OCI-LY1 (cell line): Measurements from ENCODE around the gene POLD2.

Experiments used
- H2AFZ ChIP-seq: fragments of 200-600 bp; sonication (generic), shearing (Covaris generic); 2 replicates; pipeline ENCODE4 v1.6.0; 2014; ENCODE audit warnings: antibody characterized with exemption, mild to moderate bottlenecking, low read length
- H3F3A ChIP-seq: fragments of 200-600 bp; sonication (generic), shearing (Covaris generic); 2 replicates; pipeline ENCODE4 v1.6.0; 2014; ENCODE audit warnings: mild to moderate bottlenecking, antibody characterized with exemption, low read length, moderate library complexity; ENCODE audit not compliant: insufficient read depth
- H3K27ac ChIP-seq: fragments of 200-600 bp; sonication (generic); 2 replicates; pipeline ENCODE4 v1.5.1; 2014; ENCODE audit warnings: low read length, mixed run types, mild to moderate bottlenecking, low read depth; ENCODE audit not compliant: poor library complexity, severe bottlenecking
- H3K27me3 ChIP-seq: fragments of 200-600 bp; sonication (generic); 2 replicates; pipeline ENCODE4 v1.6.0; 2014; ENCODE audit warnings: antibody characterized with exemption, mild to moderate bottlenecking, low read length, moderate library complexity; ENCODE audit not compliant: insufficient read depth
- H3K36me3 ChIP-seq: fragments of 200-600 bp; sonication (generic); 2 replicates; pipeline ENCODE4 v1.6.1; 2014; ENCODE audit warnings: mild to moderate bottlenecking, antibody characterized with exemption, low read length, moderate library complexity, mixed read lengths; ENCODE audit not compliant: insufficient read depth
- H3K4me1 ChIP-seq: fragments of 200-600 bp; sonication (generic); 2 replicates; pipeline ENCODE4 v1.5.1; 2014; ENCODE audit warnings: mild to moderate bottlenecking, low read length, moderate library complexity; ENCODE audit not compliant: insufficient read depth, severe bottlenecking
- H3K4me2 ChIP-seq: fragments of 200-600 bp; sonication (generic), shearing (Covaris generic); 2 replicates; pipeline ENCODE4 v1.6.1; 2014; ENCODE audit warnings: low read length
- H3K4me3 ChIP-seq: fragments of 200-600 bp; sonication (generic); 2 replicates; pipeline ENCODE4 v1.5.1; 2014; ENCODE audit warnings: low read length, low read depth, mild to moderate bottlenecking, mixed read lengths; ENCODE audit not compliant: poor library complexity, severe bottlenecking
- H3K79me2 ChIP-seq: fragments of 200-600 bp; shearing (Covaris generic); 2 replicates; pipeline ENCODE4 v1.6.1; 2016; ENCODE audit warnings: mixed run types, low read length, mixed read lengths; ENCODE audit not compliant: insufficient read depth
- H3K9ac ChIP-seq: fragments of 200-600 bp; sonication (generic), shearing (Covaris generic); 2 replicates; pipeline ENCODE4 v1.6.1; 2014; ENCODE audit warnings: mild to moderate bottlenecking, low read length, mixed read lengths
- H3K9me2 ChIP-seq: fragments of 200-600 bp; sonication (generic), shearing (Covaris generic); 2 replicates; pipeline ENCODE4 v1.6.1; 2014; ENCODE audit warnings: low read depth, mild to moderate bottlenecking, low read length, mixed read lengths
- H3K9me3 ChIP-seq: fragments of 200-600 bp; shearing (Covaris generic); 2 replicates; pipeline ENCODE4 v1.6.1; 2014; ENCODE audit warnings: low read length, mixed read lengths
- H4K20me1 ChIP-seq: fragments of 200-600 bp; sonication (generic), shearing (Covaris generic); 2 replicates; pipeline ENCODE4 v1.6.0; 2016; ENCODE audit warnings: mild to moderate bottlenecking, low read length; ENCODE audit not compliant: insufficient read depth
- EZH2 ChIP-seq: fragments of 200-600 bp; sonication (generic), shearing (Covaris generic); IDR thresholded peaks from 2 replicates; pipeline ENCODE4 v1.8.0; 2017; ENCODE audit warnings: borderline replicate concordance, mixed run types, mild to moderate bottlenecking, antibody characterized with exemption, low read length, moderate library complexity, mixed read lengths
- TF ChIP-seq, protein P1 (sequence below): fragments of 200-600 bp; sonication (generic), shearing (Covaris generic); IDR thresholded peaks from 2 replicates; pipeline ENCODE4 v1.5.1; 2017; ENCODE audit warnings: mild to moderate bottlenecking, antibody characterized with exemption, low read length, moderate library complexity, mixed read lengths

The POLD2 gene

DNA sequence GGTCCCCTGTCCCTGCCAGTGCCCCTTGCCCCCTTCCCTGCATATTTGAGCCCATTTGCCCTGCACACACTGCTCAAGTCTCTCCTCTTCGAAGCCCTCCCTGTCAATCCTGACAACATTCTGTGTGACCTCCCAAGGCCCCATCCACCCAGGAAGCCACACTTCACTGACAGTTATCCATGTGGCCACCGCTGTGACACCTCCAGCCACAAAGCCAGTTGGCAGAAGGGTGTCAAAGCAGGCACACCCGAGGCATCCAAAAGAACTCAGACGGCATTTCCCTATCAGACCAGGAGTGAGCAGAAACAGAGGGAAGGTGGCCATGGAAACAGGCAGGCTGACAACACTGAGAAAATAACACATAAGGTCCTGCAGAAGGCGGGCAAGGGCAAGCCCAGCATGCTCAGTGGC is 45.7 kb downstream of the POLD2 start:
- no peaks in the 10 kb centered on the region for H3K27me3 ChIP-seq
- peaks cover 90% of the 10 kb centered on the region for H3K36me3 ChIP-seq

DNA sequence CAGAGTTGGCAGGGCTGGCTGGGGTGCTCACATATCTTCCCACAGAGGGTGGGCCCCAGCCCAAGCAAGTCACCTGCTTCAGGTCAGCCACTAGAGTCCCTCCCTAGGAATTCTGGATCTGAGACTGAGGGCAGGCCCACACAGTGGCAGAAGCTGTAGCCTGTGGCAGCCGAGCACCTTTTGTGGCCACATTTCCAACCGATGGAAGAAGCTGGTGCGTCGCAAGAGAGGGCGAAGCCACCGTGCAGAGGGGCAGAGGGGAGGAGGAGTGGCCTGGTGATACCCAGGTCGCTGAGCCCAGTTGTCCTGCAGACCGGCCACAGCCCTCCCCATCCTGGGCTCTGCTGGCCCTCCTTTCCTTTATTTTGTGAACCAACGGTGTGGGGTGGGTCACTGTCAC is 46.3 kb downstream of the POLD2 start:
- peaks cover 31% of the 10 kb centered on the region for H3K4me1 ChIP-seq
- H2AFZ ChIP-seq = no peak overlapping the region
- no peak for TF ChIP-seq EZH2
- TF ChIP-seq, protein P1, sequence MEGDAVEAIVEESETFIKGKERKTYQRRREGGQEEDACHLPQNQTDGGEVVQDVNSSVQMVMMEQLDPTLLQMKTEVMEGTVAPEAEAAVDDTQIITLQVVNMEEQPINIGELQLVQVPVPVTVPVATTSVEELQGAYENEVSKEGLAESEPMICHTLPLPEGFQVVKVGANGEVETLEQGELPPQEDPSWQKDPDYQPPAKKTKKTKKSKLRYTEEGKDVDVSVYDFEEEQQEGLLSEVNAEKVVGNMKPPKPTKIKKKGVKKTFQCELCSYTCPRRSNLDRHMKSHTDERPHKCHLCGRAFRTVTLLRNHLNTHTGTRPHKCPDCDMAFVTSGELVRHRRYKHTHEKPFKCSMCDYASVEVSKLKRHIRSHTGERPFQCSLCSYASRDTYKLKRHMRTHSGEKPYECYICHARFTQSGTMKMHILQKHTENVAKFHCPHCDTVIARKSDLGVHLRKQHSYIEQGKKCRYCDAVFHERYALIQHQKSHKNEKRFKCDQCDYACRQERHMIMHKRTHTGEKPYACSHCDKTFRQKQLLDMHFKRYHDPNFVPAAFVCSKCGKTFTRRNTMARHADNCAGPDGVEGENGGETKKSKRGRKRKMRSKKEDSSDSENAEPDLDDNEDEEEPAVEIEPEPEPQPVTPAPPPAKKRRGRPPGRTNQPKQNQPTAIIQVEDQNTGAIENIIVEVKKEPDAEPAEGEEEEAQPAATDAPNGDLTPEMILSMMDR = no peak
- H3K27me3 ChIP-seq = no peaks in the 10 kb centered on the region
- no peaks in the 10 kb centered on the region for H3K9me3 ChIP-seq
- H3K4me2 ChIP-seq = no peak overlapping the region
- H3F3A ChIP-seq = no peaks in the 10 kb centered on the region
- no peaks in the 10 kb centered on the region for H3K79me2 ChIP-seq
- H3K9me2 ChIP-seq = no peaks in the 10 kb centered on the region
- no peak overlapping the region for H3K4me3 ChIP-seq
- H3K36me3 ChIP-seq = peaks cover 95% of the 10 kb centered on the region
- no peaks in the 10 kb centered on the region for H4K20me1 ChIP-seq
- H3K9ac ChIP-seq = no peak overlapping the region
- H3K27ac ChIP-seq = no peak overlapping the region

More for the DNA sequence above, 45.7 kb downstream of the POLD2 start:
- Histone ChIP-seq H2AFZ (no peak overlapping the region), H3K27ac (no peak overlapping the region), H4K20me1 (no peaks in the 10 kb centered on the region), H3F3A (no peaks in the 10 kb centered on the region), H3K79me2 (no peaks in the 10 kb centered on the region), H3K9ac (no peak overlapping the region), H3K9me3 (no peaks in the 10 kb centered on the region), H3K4me3 (no peak overlapping the region), H3K9me2 (no peaks in the 10 kb centered on the region), H3K4me2 (no peak overlapping the region), H3K4me1 (peaks cover 31% of the 10 kb centered on the region)
- TF ChIP-seq EZH2 = no peak
- TF ChIP-seq, protein P1 = no peak

DNA sequence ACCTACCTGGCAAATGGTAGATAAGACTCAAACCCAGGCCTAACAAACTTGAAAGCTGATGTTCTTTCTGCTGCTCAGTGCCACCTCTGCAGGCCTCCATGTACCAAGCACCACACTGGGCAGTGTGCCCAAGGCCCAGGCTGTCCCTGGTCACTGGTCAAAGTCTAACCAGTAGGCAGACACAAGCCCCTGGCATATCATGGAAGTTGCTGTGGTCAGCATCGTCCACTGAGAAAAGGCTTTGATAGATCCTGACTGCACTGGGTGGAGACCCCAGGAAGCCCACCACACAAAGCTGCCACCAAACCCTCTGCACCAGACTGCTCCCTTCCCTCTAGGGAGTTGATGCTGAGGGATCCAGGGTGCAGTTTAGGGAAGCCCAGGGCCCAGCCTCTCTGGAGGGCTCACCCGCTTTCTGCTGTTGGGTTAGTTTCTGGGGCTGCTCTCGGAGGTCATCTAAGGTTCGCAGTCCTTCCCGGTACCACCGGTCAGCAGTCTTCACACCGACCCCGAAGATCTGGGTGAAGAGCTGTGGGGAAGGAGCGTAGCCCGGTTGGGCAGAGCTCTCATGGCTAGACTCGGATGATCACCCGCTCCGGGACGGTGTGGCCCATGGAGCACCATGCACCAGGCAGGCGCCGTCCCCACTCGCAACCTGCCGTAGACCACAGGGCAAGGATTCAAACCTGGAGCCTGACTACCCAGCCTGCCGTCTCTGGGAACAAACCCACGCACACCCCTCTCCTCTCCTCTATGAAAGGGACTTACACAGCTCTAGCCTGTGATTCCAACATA is 47.0 kb downstream of the POLD2 start:
- Histone ChIP-seq H3K9me2 (no peaks in the 10 kb centered on the region), H3K4me2 (no peak overlapping the region), H3K4me3 (no peak overlapping the region), H3K9me3 (no peaks in the 10 kb centered on the region), H3K79me2 (no peaks in the 10 kb centered on the region), H2AFZ (no peak overlapping the region), H3K27me3 (no peaks in the 10 kb centered on the region), H3F3A (no peaks in the 10 kb centered on the region), H3K27ac (no peak overlapping the region), H3K9ac (no peak overlapping the region), H3K36me3 (peaks cover 100% of the 10 kb centered on the region), H3K4me1 (peaks cover 28% of the 10 kb centered on the region), H4K20me1 (no peaks in the 10 kb centered on the region)
- TF ChIP-seq EZH2 = no peak
- TF ChIP-seq, protein P1 = no peak
